HG03280 (cell line): ENCODE results near the gene DNAAF1.
"Not testable (repeated sequence)": the region's sequence is repeated elsewhere in the genome, so short reads cannot be mapped to it uniquely, and the experiment has no call there.

ENCODE experiments used
- ATAC-seq: cut with Tn5 transposase; IDR thresholded peaks from one replicate; pipeline ENCODE4 v1.9.1; 2021; ENCODE audit warnings: mild to moderate bottlenecking, moderate library complexity; ENCODE audit not compliant: unreplicated experiment

The DNAAF1 gene

GRCh38 chr16:84144859-84145639, at the start of gene DNAAF1, which contains the start of gene HSDL1:
TSS of gene DNAAF1 (plus strand) at chr16:84145308. CDS start at chr16:84145441, 133 bp downstream.
TSS of gene HSDL1 (minus strand) at chr16:84145177. CDS start at chr16:84131321, 13,856 bp downstream.
- peak; percentile 83 for ATAC-seq

GRCh38 chr16:84095466-84095865, 49.6 kb upstream of the DNAAF1 start:
- no peak for ATAC-seq

GRCh38 chr16:84096447-84097005, 48.6 kb upstream of the DNAAF1 start:
- no peak for ATAC-seq

- ATAC-seq: no peak
Observed at GRCh38 chr16:84098939-84099338, 46.2 kb upstream of the DNAAF1 start.

GRCh38 chr16:84103678-84104077, 41.4 kb upstream of the DNAAF1 start:
- no peak for ATAC-seq

- ATAC-seq: no peak
Observed at GRCh38 chr16:84104231-84104630, 40.9 kb upstream of the DNAAF1 start.

GRCh38 chr16:84105301-84105815, 39.8 kb upstream of the DNAAF1 start:
- ATAC-seq: no peak

GRCh38 chr16:84105948-84106740, 39.0 kb upstream of the DNAAF1 start:
- no peak for ATAC-seq

GRCh38 chr16:84107921-84108320, 37.2 kb upstream of the DNAAF1 start:
- no peak for ATAC-seq

GRCh38 chr16:84109598-84110335, 35.3 kb upstream of the DNAAF1 start:
- no peak for ATAC-seq

- no peak for ATAC-seq
Observed at GRCh38 chr16:84110527-84110926, 34.6 kb upstream of the DNAAF1 start.

GRCh38 chr16:84111525-84111924, 33.6 kb upstream of the DNAAF1 start:
- no peak for ATAC-seq

GRCh38 chr16:84111949-84112348, 33.2 kb upstream of the DNAAF1 start:
- not testable (repeated sequence) for ATAC-seq

- ATAC-seq: peak; percentile 35
Observed at GRCh38 chr16:84115919-84116719, 29.0 kb upstream of the DNAAF1 start.

GRCh38 chr16:84116720-84117493, 28.2 kb upstream of the DNAAF1 start, which contains the start of gene MBTPS1:
TSS of gene MBTPS1 (minus strand) at chr16:84116942. CDS start at chr16:84101783, 15,159 bp downstream.
- ATAC-seq: peak; percentile 93

- no peak for ATAC-seq
Observed at GRCh38 chr16:84117494-84117843, 27.6 kb upstream of the DNAAF1 start.

GRCh38 chr16:84118315-84118714, 26.8 kb upstream of the DNAAF1 start:
- not testable (repeated sequence) for ATAC-seq

GRCh38 chr16:84119368-84119767, 25.7 kb upstream of the DNAAF1 start:
- ATAC-seq: no peak

- ATAC-seq: no peak
Observed at GRCh38 chr16:84120023-84120422, 25.1 kb upstream of the DNAAF1 start.
